Panc1 (cell line): ENCODE results near the gene SPATS2L. TPM values are rescaled to one million over a fixed set of nuclear protein-coding genes. Genes with fewer than 3 reads are reported as not detected.

ENCODE experiments used
- ATAC-seq: fragments of 200-7000 bp; cut with Tn5 transposase; 2 replicates; pipeline ENCODE4 v1.9.1; 2020; ENCODE audit warnings: mild to moderate bottlenecking, moderate library complexity
- BruUV-seq: library from RNA; stranded (reverse); fragments of 400-500 nt; replicated peaks from 2 replicates; lab custom pipeline; 2021; lab: Mats Ljungman, UMichigan
- CTCF ChIA-PET: fragments of 300-600 bp; sonication (Branson Sonifier 250); formaldehyde crosslinking; loops from one replicate; lab custom pipeline; 2022; ENCODE audit warnings: antibody characterized with exemption; lab: Charles Lee
- POLR2A ChIA-PET: fragments of 300-600 bp; sonication (Branson Sonifier 250); formaldehyde crosslinking; loops from one replicate; lab custom pipeline; 2022; ENCODE audit warnings: antibody characterized with exemption; lab: Charles Lee
- DNase-seq: peaks from one replicate; pipeline ENCODE4 v3.0.0-alpha.2; 2010; ENCODE audit warnings: low read depth, low spot score
- H3K27ac ChIP-seq: 2 replicates; pipeline ENCODE4 v1.5.1; 2011; ENCODE audit warnings: mild to moderate bottlenecking, low read length, inconsistent platforms
- H3K27me3 ChIP-seq: fragments of 200-500 bp; sonication (Bioruptor generic); 2 replicates; pipeline ENCODE4 v1.6.0; 2014; ENCODE audit warnings: low read length, inconsistent platforms; ENCODE audit not compliant: control insufficient read depth, insufficient read depth
- H3K36me3 ChIP-seq: fragments of 200-500 bp; sonication (Bioruptor generic); 2 replicates; pipeline ENCODE4 v1.5.1; 2014; ENCODE audit warnings: inconsistent platforms, mild to moderate bottlenecking, low read length, moderate library complexity; ENCODE audit not compliant: control insufficient read depth, insufficient read depth
- H3K4me1 ChIP-seq: 2 replicates; pipeline ENCODE4 v1.5.1; 2011; ENCODE audit warnings: inconsistent platforms, mild to moderate bottlenecking, low read length, moderate library complexity; ENCODE audit not compliant: control insufficient read depth, insufficient read depth
- H3K4me3 ChIP-seq, 2 experiments: 2 replicates each; pipeline ENCODE4 v1.5.1; 2011 to 2012; ENCODE audit warnings: low read depth in 2 of 2, low read length in 2 of 2, mild to moderate bottlenecking in 2 of 2, inconsistent platforms in 1 of 2, moderate library complexity in 1 of 2
- H3K9me3 ChIP-seq: fragments of 200-500 bp; sonication (Bioruptor generic); 2 replicates; pipeline ENCODE4 v1.5.1; 2014; ENCODE audit warnings: low read depth, mild to moderate bottlenecking, inconsistent platforms, low read length, moderate library complexity; ENCODE audit not compliant: control insufficient read depth, insufficient read depth
- POLR2AphosphoS5 ChIP-seq: IDR thresholded peaks from 2 replicates; pipeline ENCODE4 v1.6.1; 2012; ENCODE audit warnings: mild to moderate bottlenecking, low read depth, low read length, moderate library complexity
- SIN3A ChIP-seq: IDR thresholded peaks from 2 replicates; pipeline ENCODE4 v1.6.1; 2012; ENCODE audit warnings: low read depth, mild to moderate bottlenecking, low read length, moderate library complexity, borderline replicate concordance; ENCODE audit not compliant: insufficient read depth
- TCF7L2 ChIP-seq: IDR thresholded peaks from 2 replicates; pipeline ENCODE4 v1.6.1; 2011; ENCODE audit warnings: mild to moderate bottlenecking, low read depth, low read length, inconsistent platforms
- in situ Hi-C: cut with HindIII; loops from 2 replicates; pipeline ENCODE4 v1.10.0; 2016; ENCODE audit warnings: low sequenced_read_pairs, low pct_unique_long_range_greater_than_20kb
- intact Hi-C: fragments of 100-400 bp; cut with micrococcal nuclease; formaldehyde crosslinking; loops from one replicate; pipeline ENCODE4 v1.10.0; 2022; ENCODE audit not compliant: unreplicated experiment
- total RNA-seq: library from RNA; stranded (reverse); gene quantifications from one replicate; pipeline ENCODE4 v1.2.1, GENCODE V29; 2021; ENCODE audit not compliant: unreplicated experiment
- TF ChIP-seq, protein P1 (sequence below), 2 experiments: IDR thresholded peaks; 2 replicates each; pipeline ENCODE4 v1.6.1; 2011 to 2012; ENCODE audit warnings: low read depth in 2 of 2, control low read depth in 1 of 2, low read length in 1 of 2, mild to moderate bottlenecking in 1 of 2, moderate library complexity in 1 of 2; ENCODE audit not compliant: insufficient read depth in 1 of 2
- TF ChIP-seq, protein P2 (sequence below): fragments of 450-650 bp; IDR thresholded peaks from 2 replicates; pipeline ENCODE4 v1.5.1; 2017; ENCODE audit warnings: mild to moderate bottlenecking

SPATS2L gene
- total RNA-seq, 1 experiment from 2014 or later = 282 TPM

DNA sequence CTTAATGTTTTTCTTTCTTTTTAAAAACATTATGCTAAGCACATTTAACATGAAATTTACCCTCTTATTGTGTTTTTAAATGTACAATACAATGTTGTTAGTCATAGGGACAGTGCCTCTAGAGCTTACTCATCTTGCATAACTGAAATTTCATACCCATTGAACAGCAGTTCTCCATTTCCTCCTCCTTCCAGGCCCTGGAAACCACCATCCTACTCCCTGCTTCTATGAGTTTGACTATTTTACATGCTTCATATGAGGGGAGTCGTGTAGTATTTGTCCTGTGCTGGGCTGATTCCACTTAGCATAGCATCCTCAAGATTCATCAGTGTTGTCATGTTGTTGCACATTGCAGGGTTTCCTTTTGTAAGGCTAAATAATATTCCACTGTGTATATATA is 92.6 kb downstream of the SPATS2L start:
- no peak for ATAC-seq
- no TSS peak for BruUV-seq
- TF ChIP-seq, protein P1, sequence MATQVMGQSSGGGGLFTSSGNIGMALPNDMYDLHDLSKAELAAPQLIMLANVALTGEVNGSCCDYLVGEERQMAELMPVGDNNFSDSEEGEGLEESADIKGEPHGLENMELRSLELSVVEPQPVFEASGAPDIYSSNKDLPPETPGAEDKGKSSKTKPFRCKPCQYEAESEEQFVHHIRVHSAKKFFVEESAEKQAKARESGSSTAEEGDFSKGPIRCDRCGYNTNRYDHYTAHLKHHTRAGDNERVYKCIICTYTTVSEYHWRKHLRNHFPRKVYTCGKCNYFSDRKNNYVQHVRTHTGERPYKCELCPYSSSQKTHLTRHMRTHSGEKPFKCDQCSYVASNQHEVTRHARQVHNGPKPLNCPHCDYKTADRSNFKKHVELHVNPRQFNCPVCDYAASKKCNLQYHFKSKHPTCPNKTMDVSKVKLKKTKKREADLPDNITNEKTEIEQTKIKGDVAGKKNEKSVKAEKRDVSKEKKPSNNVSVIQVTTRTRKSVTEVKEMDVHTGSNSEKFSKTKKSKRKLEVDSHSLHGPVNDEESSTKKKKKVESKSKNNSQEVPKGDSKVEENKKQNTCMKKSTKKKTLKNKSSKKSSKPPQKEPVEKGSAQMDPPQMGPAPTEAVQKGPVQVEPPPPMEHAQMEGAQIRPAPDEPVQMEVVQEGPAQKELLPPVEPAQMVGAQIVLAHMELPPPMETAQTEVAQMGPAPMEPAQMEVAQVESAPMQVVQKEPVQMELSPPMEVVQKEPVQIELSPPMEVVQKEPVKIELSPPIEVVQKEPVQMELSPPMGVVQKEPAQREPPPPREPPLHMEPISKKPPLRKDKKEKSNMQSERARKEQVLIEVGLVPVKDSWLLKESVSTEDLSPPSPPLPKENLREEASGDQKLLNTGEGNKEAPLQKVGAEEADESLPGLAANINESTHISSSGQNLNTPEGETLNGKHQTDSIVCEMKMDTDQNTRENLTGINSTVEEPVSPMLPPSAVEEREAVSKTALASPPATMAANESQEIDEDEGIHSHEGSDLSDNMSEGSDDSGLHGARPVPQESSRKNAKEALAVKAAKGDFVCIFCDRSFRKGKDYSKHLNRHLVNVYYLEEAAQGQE (IDR thresholded peaks at IDR 0.05; ENCODE audit: insufficient read depth in 1 of 2, low read depth in 2 of 2, low read length in 1 of 2) = no peak
- TF ChIP-seq TCF7L2 = no peak
- DNase-seq = no peak
- in situ Hi-C loops (no loop called here), intact Hi-C loops (no loop called here)
- peaks cover 9% of the 10 kb centered on the region for H3K36me3 ChIP-seq
- H3K4me1 ChIP-seq = peaks cover 56% of the 10 kb centered on the region
- H3K4me3 ChIP-seq = no peak overlapping the region
- POLR2A ChIA-PET = no interaction called here
- H3K27me3 ChIP-seq = no peaks in the 10 kb centered on the region
- CTCF ChIA-PET = no interaction called here
- H3K9me3 ChIP-seq = peaks cover 2% of the 10 kb centered on the region; the same call in 1 of the 2 replicates
- peak overlapping the region; percentile 100 for H3K27ac ChIP-seq

DNA sequence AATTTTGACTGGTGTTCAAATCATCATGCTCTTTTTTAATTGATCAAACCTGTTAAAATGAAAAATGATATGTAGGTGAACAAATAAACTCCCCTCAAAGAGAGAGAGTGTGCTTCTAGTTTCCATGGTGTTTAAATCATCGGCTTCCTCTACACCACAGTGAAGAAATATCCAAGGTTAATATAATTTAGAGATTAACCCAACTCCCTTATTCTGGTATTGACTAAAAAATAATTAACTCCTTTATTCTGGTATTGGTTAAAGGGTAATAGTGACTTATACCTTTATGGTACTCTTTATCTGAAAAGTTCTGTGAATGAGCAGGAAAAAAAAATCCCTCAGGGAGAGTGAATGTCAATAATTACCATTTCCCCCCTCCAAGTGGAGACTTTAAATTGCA is 93.1 kb downstream of the SPATS2L start:
- no peak for DNase-seq
- Histone ChIP-seq H3K27ac (peak overlapping the region; percentile 100), H3K9me3 (peaks cover 6% of the 10 kb centered on the region; the same call in 1 of the 2 replicates), H3K27me3 (no peaks in the 10 kb centered on the region), H3K4me3 (no peak overlapping the region), H3K4me1 (peaks cover 59% of the 10 kb centered on the region), H3K36me3 (peaks cover 9% of the 10 kb centered on the region)
- TF ChIP-seq, protein P2, sequence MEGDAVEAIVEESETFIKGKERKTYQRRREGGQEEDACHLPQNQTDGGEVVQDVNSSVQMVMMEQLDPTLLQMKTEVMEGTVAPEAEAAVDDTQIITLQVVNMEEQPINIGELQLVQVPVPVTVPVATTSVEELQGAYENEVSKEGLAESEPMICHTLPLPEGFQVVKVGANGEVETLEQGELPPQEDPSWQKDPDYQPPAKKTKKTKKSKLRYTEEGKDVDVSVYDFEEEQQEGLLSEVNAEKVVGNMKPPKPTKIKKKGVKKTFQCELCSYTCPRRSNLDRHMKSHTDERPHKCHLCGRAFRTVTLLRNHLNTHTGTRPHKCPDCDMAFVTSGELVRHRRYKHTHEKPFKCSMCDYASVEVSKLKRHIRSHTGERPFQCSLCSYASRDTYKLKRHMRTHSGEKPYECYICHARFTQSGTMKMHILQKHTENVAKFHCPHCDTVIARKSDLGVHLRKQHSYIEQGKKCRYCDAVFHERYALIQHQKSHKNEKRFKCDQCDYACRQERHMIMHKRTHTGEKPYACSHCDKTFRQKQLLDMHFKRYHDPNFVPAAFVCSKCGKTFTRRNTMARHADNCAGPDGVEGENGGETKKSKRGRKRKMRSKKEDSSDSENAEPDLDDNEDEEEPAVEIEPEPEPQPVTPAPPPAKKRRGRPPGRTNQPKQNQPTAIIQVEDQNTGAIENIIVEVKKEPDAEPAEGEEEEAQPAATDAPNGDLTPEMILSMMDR = no peak
- TF ChIP-seq, protein P1 (IDR thresholded peaks at IDR 0.05; ENCODE audit: insufficient read depth in 1 of 2, low read depth in 2 of 2, low read length in 1 of 2) = no peak
- TF ChIP-seq POLR2AphosphoS5 (no peak), SIN3A (no peak)
- BruUV-seq = no TSS peak
- ATAC-seq = no peak
- in situ Hi-C loops (no loop called here), intact Hi-C loops (no loop called here)
- CTCF ChIA-PET = no interaction called here
- POLR2A ChIA-PET = no interaction called here
